ENCODE results near the gene PDE8A. TPM values are rescaled to one million over a fixed set of nuclear protein-coding genes. Genes with fewer than 3 reads are reported as not detected.

The PDE8A gene
- total RNA-seq, 1 donor from 2014 or later = 22.9 TPM

- no peak overlapping the region for H3K4me3 ChIP-seq
- no peaks in the 10 kb centered on the region for H3K4me1 ChIP-seq
- no peak for TF ChIP-seq CTCF (IDR thresholded peaks at IDR 0.05)
- intact Hi-C loops (cut with DNase I) = no loop called here
- H3K9me3 ChIP-seq = no peaks in the 10 kb centered on the region
- H3K36me3 ChIP-seq = peaks cover 27 to 62% of the 10 kb centered on the region in 2 donors
- no peak for DNase-seq (ENCODE audit: low spot score in 2 of 2)
- no peaks in the 10 kb centered on the region for H3K27me3 ChIP-seq
- H3K27ac ChIP-seq = no peak overlapping the region
Measured at GRCh38 chr15:85089929-85090597, 108.4 kb downstream of the PDE8A start.

- DNase-seq (ENCODE audit: low spot score in 2 of 2) = no peak
- no peaks in the 10 kb centered on the region for H3K27me3 ChIP-seq
- H3K4me1 ChIP-seq = no peaks in the 10 kb centered on the region
- no peak for TF ChIP-seq CTCF (IDR thresholded peaks at IDR 0.05)
- intact Hi-C loops (cut with DNase I) = no loop called here
- no peaks in the 10 kb centered on the region for H3K9me3 ChIP-seq
- peaks cover 29 to 70% of the 10 kb centered on the region in 2 donors for H3K36me3 ChIP-seq
- H3K4me3 ChIP-seq = no peak overlapping the region
- no peak overlapping the region for H3K27ac ChIP-seq
Measured at GRCh38 chr15:85091990-85092389, 110.3 kb downstream of the PDE8A start.

- H3K36me3 ChIP-seq = peaks cover 28 to 67% of the 10 kb centered on the region in 2 donors
- no peak overlapping the region for H3K4me3 ChIP-seq
- H3K4me1 ChIP-seq = no peaks in the 10 kb centered on the region
- no peaks in the 10 kb centered on the region for H3K9me3 ChIP-seq
- H3K27ac ChIP-seq = no peak overlapping the region
- no peak for TF ChIP-seq CTCF (IDR thresholded peaks at IDR 0.05)
- H3K27me3 ChIP-seq = no peaks in the 10 kb centered on the region
- intact Hi-C loops (cut with DNase I) = no loop called here
- no peak for DNase-seq (ENCODE audit: low spot score in 2 of 2)
Measured at GRCh38 chr15:85094685-85095084, 113.0 kb downstream of the PDE8A start.

- no peak overlapping the region for H3K27ac ChIP-seq
- H3K9me3 ChIP-seq = no peaks in the 10 kb centered on the region
- intact Hi-C loops (cut with DNase I) = no loop called here
- peaks cover 22 to 68% of the 10 kb centered on the region in 2 donors for H3K36me3 ChIP-seq
- no peak for TF ChIP-seq CTCF (IDR thresholded peaks at IDR 0.05)
- no peaks in the 10 kb centered on the region for H3K27me3 ChIP-seq
- no peaks in the 10 kb centered on the region for H3K4me1 ChIP-seq
- no peak overlapping the region for H3K4me3 ChIP-seq
- no peak for DNase-seq (ENCODE audit: low spot score in 2 of 2)
Measured at GRCh38 chr15:85095566-85095965, 113.9 kb downstream of the PDE8A start.

DNA sequence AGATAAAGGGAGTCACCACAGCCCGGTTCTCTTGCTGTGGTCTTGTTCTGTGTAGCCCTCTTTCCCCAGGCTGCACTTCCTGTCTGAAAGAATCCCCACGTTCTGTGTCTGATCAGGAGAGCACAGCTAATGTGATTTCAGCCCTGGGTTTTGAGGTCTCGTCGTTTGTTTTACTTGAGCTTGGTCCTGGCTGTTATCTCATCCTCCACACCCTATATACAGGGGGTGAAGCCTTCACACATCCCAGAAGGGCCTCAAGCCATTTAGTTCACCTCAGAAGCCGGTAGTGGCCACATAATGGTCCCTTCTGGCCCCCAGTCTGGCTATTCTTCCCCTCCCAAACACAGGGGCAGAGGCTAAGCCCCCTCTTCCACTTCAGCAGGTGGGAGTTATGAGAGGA is 115.6 kb downstream of the PDE8A start:
- Histone ChIP-seq H3K4me1 (no peaks in the 10 kb centered on the region), H3K27me3 (no peaks in the 10 kb centered on the region), H3K36me3 (peaks cover 13 to 54% of the 10 kb centered on the region in 2 donors), H3K27ac (no peak overlapping the region), H3K4me3 (no peak overlapping the region), H3K9me3 (no peaks in the 10 kb centered on the region)
- intact Hi-C loops (cut with DNase I) = no loop called here
- no peak for DNase-seq (ENCODE audit: low spot score in 2 of 2)
- no peak for TF ChIP-seq CTCF (IDR thresholded peaks at IDR 0.05)

- Histone ChIP-seq H3K9me3 (no peaks in the 10 kb centered on the region), H3K27ac (no peak overlapping the region), H3K4me3 (no peak overlapping the region), H3K27me3 (no peaks in the 10 kb centered on the region), H3K4me1 (no peaks in the 10 kb centered on the region), H3K36me3 (peaks cover 13 to 49% of the 10 kb centered on the region in 2 donors)
- TF ChIP-seq CTCF (IDR thresholded peaks at IDR 0.05) = no peak
- intact Hi-C loops (cut with DNase I) = no loop called here
- no peak for DNase-seq (ENCODE audit: low spot score in 2 of 2)
Measured at GRCh38 chr15:85097725-85098124, 116.1 kb downstream of the PDE8A start.

Measured in ascending aorta (tissue), 2 donors.